GM12878 (cell line): Measurements from ENCODE around the gene SYF2. TPM values are rescaled to one million over a fixed set of nuclear protein-coding genes. Genes with fewer than 3 reads are reported as not detected.

ENCODE experiments used
- ATAC-seq: fragments of 200-7000 bp; cut with Tn5 transposase; 3 replicates; pipeline ENCODE4 v1.9.1; 2020; ENCODE audit warnings: mild to moderate bottlenecking, moderate library complexity
- BruUV-seq: library from RNA; stranded (reverse); fragments of 400-500 nt; replicated peaks from 2 replicates; lab custom pipeline; 2021; lab: Mats Ljungman, UMichigan
- CTCF ChIA-PET: fragments of 300-600 bp; sonication (Branson Sonifier 250); formaldehyde crosslinking; extraction: SDS; loops from one replicate; lab custom pipeline; 2021; ENCODE audit warnings: inconsistent platforms; lab: Yijun Ruan, JAX
- POLR2A ChIA-PET: fragments of 350-600 bp; formaldehyde crosslinking; extraction: SDS; loops from one replicate; lab custom pipeline; 2021; ENCODE audit warnings: inconsistent platforms; lab: Charles Lee
- RAD21 ChIA-PET: fragments of 300-600 bp; sonication (Branson Sonifier 250); formaldehyde crosslinking; loops from one replicate; lab custom pipeline; 2023; ENCODE audit warnings: antibody characterized with exemption; ENCODE audit not compliant: unreplicated experiment; lab: Charles Lee
- SMC1A ChIA-PET: fragments of 300-600 bp; sonication (Branson Sonifier 250); formaldehyde crosslinking; loops from one replicate; lab custom pipeline; 2023; ENCODE audit not compliant: unreplicated experiment, uncharacterized antibody; lab: Charles Lee
- DNase-seq: peaks from one replicate; pipeline ENCODE4 v3.0.0-alpha.2; 2011; ENCODE audit warnings: low read depth, low spot score
- FAIRE-seq: peaks from 3 replicates; lab custom pipeline; 2011; peaks lifted over from hg19 to GRCh38; lab: Jason Lieb, UNC
- H2AFZ ChIP-seq: 2 replicates; pipeline ENCODE4 v1.6.0; 2011; ENCODE audit warnings: low read depth, low read length, control low read depth; ENCODE audit not compliant: control insufficient read depth
- H3K27ac ChIP-seq: 2 replicates; pipeline ENCODE4 v1.5.1; 2011; ENCODE audit warnings: control low read depth; ENCODE audit not compliant: control insufficient read depth, insufficient read depth
- H3K27me3 ChIP-seq, 2 experiments: replicated peaks in 1 of 2; 2 replicates each; pipeline versions ENCODE4 v1.6.0 to v1.6.1; 2011; ENCODE audit warnings: low read length in 1 of 2; ENCODE audit not compliant: control insufficient read depth in 2 of 2, insufficient read depth in 2 of 2
- H3K36me3 ChIP-seq, 2 experiments: 2 replicates each; pipeline ENCODE4 v1.5.1; 2011; ENCODE audit warnings: low read length in 1 of 2; ENCODE audit not compliant: control insufficient read depth in 2 of 2, insufficient read depth in 2 of 2
- H3K4me1 ChIP-seq: 2 replicates; pipeline ENCODE4 v1.6.1; 2011; ENCODE audit warnings: mild to moderate bottlenecking, low read length, moderate library complexity, mixed read lengths; ENCODE audit not compliant: control insufficient read depth, insufficient read depth
- H3K4me2 ChIP-seq: 2 replicates; pipeline ENCODE4 v1.6.0; 2011; ENCODE audit warnings: control low read depth; ENCODE audit not compliant: control insufficient read depth, insufficient read depth
- H3K4me3 ChIP-seq: fragments of 200-600 bp; sonication (generic); 2 replicates; pipeline ENCODE4 v1.5.1; 2016
- H3K79me2 ChIP-seq: 2 replicates; pipeline ENCODE4 v1.6.0; 2011; ENCODE audit warnings: low read length; ENCODE audit not compliant: control insufficient read depth, insufficient read depth
- H3K9ac ChIP-seq: 2 replicates; pipeline ENCODE4 v1.8.0; 2011; ENCODE audit warnings: low read length, control low read depth, mixed read lengths; ENCODE audit not compliant: control insufficient read depth, insufficient read depth
- H3K9me3 ChIP-seq: replicated peaks from 3 replicates; pipeline ENCODE4 v1.5.1; 2011; ENCODE audit warnings: mild to moderate bottlenecking, low read length; ENCODE audit not compliant: control insufficient read depth, insufficient read depth
- H4K20me1 ChIP-seq: 2 replicates; pipeline ENCODE4 v1.6.0; 2011; ENCODE audit not compliant: control insufficient read depth, insufficient read depth
- CBX3 ChIP-seq: fragments of 200-600 bp; sonication (generic); IDR thresholded peaks from 2 replicates; pipeline ENCODE4 v1.6.1; 2016; ENCODE audit warnings: low read depth, borderline replicate concordance
- CEBPB ChIP-seq, 2 experiments: fragments of 150-350 bp in 1 of 2; IDR thresholded peaks; 2 replicates each; pipeline ENCODE4 v1.6.1; 2012 to 2014; ENCODE audit warnings: low read depth in 2 of 2, low read length in 2 of 2, borderline replicate concordance in 1 of 2, inconsistent platforms in 1 of 2
- FOXM1 ChIP-seq: IDR thresholded peaks from 2 replicates; pipeline ENCODE4 v1.6.1; 2012; ENCODE audit warnings: low read depth, mild to moderate bottlenecking, inconsistent platforms, low read length, moderate library complexity
- GABPA ChIP-seq: IDR thresholded peaks from 2 replicates; pipeline ENCODE4 v1.6.1; 2014; ENCODE audit warnings: antibody characterized with exemption, low read depth, mild to moderate bottlenecking, inconsistent platforms
- IKZF1 ChIP-seq: fragments of 450-650 bp; conservative IDR thresholded peaks from 2 replicates; pipeline ENCODE4 v1.6.1; 2017; ENCODE audit warnings: antibody characterized with exemption, mild to moderate bottlenecking
- IRF3 ChIP-seq: fragments of 450-650 bp; IDR thresholded peaks from 2 replicates; pipeline ENCODE4 v1.6.1; 2014; ENCODE audit warnings: mild to moderate bottlenecking
- KLF5 ChIP-seq: fragments of 450-650 bp; IDR thresholded peaks from 2 replicates; pipeline ENCODE4 v1.6.1; 2014; ENCODE audit warnings: mild to moderate bottlenecking; ENCODE audit not compliant: partially characterized antibody
- MTA3 ChIP-seq: IDR thresholded peaks from 2 replicates; pipeline ENCODE4 v1.6.1; 2012; ENCODE audit warnings: low read length, inconsistent platforms, borderline replicate concordance
- NFXL1 ChIP-seq: fragments of 450-650 bp; IDR thresholded peaks from 2 replicates; pipeline ENCODE4 v1.6.1; 2017; ENCODE audit warnings: antibody characterized with exemption, mild to moderate bottlenecking, borderline replicate concordance
- NRF1 ChIP-seq: conservative IDR thresholded peaks from 2 replicates; pipeline ENCODE4 v1.6.1; 2011; ENCODE audit warnings: mild to moderate bottlenecking, low read depth, low read length, improper control_type of control experiment
- PAX5 ChIP-seq: IDR thresholded peaks from 2 replicates; pipeline ENCODE4 v1.6.1; 2011; ENCODE audit warnings: low read depth, low read length, borderline replicate concordance
- POLR2AphosphoS5 ChIP-seq: IDR thresholded peaks from 2 replicates; pipeline ENCODE4 v1.6.1; 2011; ENCODE audit warnings: mild to moderate bottlenecking, low read length, inconsistent platforms
- PRDM15 ChIP-seq: fragments of 450-650 bp; formaldehyde crosslinking; IDR thresholded peaks from 2 replicates; pipeline ENCODE4 v1.4.0; 2020; ENCODE audit warnings: mild to moderate bottlenecking, moderate library complexity
- SPI1 ChIP-seq: IDR thresholded peaks from 2 replicates; pipeline ENCODE4 v1.6.1; 2011; ENCODE audit warnings: low read depth, mild to moderate bottlenecking, low read length, moderate library complexity, borderline replicate concordance; ENCODE audit not compliant: insufficient read depth
- YY1 ChIP-seq: IDR thresholded peaks from 2 replicates; pipeline ENCODE4 v1.6.1; 2011; ENCODE audit warnings: low read depth, mild to moderate bottlenecking, low read length
- ZBED1 ChIP-seq: IDR thresholded peaks from 2 replicates; pipeline ENCODE4 v1.6.1; 2016; ENCODE audit warnings: borderline replicate concordance
- WGBS: methylation state at CpG from one replicate; pipeline ENCODE4 v1.1.6; 2016; ENCODE audit warnings: low lambda C conversion rate; ENCODE audit not compliant: insufficient replicate concordance, insufficient coverage; ENCODE audit errors: missing lambda C conversion rate; 5-methylcytosine and 5-hydroxymethylcytosine counted together
- in situ Hi-C: fragments of 300-500 bp; cut with MboI; formaldehyde crosslinking; loops from 9 replicates; pipeline ENCODE4 v1.14.3; 2018; ENCODE audit warnings: mixed read lengths
- intact Hi-C: fragments of 100-400 bp; cut with micrococcal nuclease; formaldehyde crosslinking; loops from one replicate; pipeline ENCODE4 v1.14.2; 2022; ENCODE audit not compliant: unreplicated experiment
- polyA plus RNA-seq, 11 experiments: library from polyadenylated mRNA; depleted of rRNA in 4 of 11; unstranded in 6 of 11; stranded (reverse) in 5 of 11; fragments of >200 nt; fragmentation: Nextera tagmentation in 4 of 11; fragmentation: Illumina TruSeq in 1 of 11; extraction: Ambion mirVana in 4 of 11; extraction: Trizol in 1 of 11; gene quantifications; 1 replicate in 1 of 11; 2 replicates in 10 of 11; pipeline versions ENCODE4 v1.2.1 to v1.2.3, GENCODE V29; 2011 to 2016; ENCODE audit warnings: inconsistent platforms in 2 of 11, missing spikeins in 2 of 11, low read depth in 1 of 11
- total RNA-seq, 4 experiments: library from RNA; depleted of rRNA in 3 of 4; stranded (reverse); fragments of >200 nt in 3 of 4; fragmentation: Illumina TruSeq in 1 of 4; extraction: Trizol in 1 of 4; gene quantifications; 2 replicates each; pipeline versions ENCODE4 v1.2.1 to v1.2.3, GENCODE V29; 2013 to 2021
- TF ChIP-seq, protein P1 (sequence below): IDR thresholded peaks from 2 replicates; pipeline ENCODE4 v1.6.1; 2012; ENCODE audit warnings: low read depth, low read length, improper control_type of control experiment

The SYF2 gene
- total and polyA plus RNA-seq, 10 of the 15 experiments (the other 5 are each of a cell fraction or from before 2014, with no cell fraction given), result 20.3 to 70.5 (median 35.3) TPM

DNA sequence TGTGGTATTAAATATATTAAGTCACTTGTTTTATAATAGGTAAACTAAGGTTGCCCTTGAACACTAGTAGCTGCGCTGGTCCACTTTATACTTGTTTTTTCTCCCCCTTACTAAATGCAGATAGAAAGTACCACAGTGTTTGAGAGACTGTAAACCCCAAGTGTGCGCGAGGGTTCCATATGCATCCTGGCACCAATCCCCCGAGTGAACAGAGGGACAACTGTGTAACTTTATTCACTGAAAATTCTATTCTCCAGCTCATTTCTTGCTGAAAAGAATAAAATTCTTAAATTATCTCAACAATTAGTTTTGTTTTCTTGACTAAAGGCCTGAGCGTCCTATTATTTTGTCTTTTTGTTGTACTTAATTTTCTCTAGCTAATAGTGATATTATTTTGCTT lies 13.1 kb upstream of the SYF2 start (continued):
- TF ChIP-seq PRDM15 (CRISPR knock-in tag), result no peak
- TF ChIP-seq YY1, result no peak
- no peak for TF ChIP-seq IKZF1

DNA sequence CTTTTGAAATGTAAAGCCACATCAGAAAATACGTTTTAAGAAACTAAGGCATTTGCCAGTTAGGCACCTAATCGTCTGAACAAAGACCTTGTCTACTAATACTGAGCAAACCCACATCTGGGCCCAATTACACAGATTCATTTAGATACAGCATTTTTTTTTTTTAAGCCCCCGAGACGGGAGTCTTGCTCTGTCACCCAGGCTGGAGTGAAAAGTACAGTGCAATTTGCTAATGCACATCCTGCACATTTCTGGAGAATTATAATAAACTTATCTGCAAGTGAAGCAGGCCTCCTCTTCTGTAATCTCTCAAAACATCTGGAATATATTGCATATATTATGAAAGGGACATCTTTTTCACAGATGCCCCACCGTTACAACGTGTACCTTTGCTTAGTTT lies 11.6 kb upstream of the SYF2 start:
- RAD21 ChIA-PET, result no interaction called here
- no TSS peak for BruUV-seq
- H3K9me3 ChIP-seq, result no peaks in the 10 kb centered on the region
- in situ Hi-C loops (loop anchor here (25.0 kb wide), 1 partner anchor 1457 kb away; the partner anchor contains the start of genes LYPLA2 and PITHD1), intact Hi-C loops (loop anchor here (10.0 kb wide), 1 partner anchor 561 kb away; the partner anchor contains the start of gene SELENON)
- H3K27me3 ChIP-seq, result no peaks in the 10 kb centered on the region
- no peak for DNase-seq
- CTCF ChIA-PET, result interaction anchor here (1.1 to 3.3 kb wide), 2 partner anchors 11 to 145 kb away, joined by 3 to 10 read pairs; partner anchors contain the start of gene SYF2
- no peak for FAIRE-seq
- peaks cover 3% of the 10 kb centered on the region for H4K20me1 ChIP-seq
- under 1% methylated on average over 6 of the region's 6 CpGs for WGBS
- H3K4me1 ChIP-seq, result peaks cover 18% of the 10 kb centered on the region
- peaks cover 46% of the 10 kb centered on the region for H3K79me2 ChIP-seq
- peak overlapping the region; percentile 40 for H3K4me2 ChIP-seq
- no peak for TF ChIP-seq CBX3
- TF ChIP-seq FOXM1, result no peak
- no peak for TF ChIP-seq MTA3
- no peak; the same call in 1 of the 2 replicates for TF ChIP-seq POLR2AphosphoS5
- TF ChIP-seq, protein P1, sequence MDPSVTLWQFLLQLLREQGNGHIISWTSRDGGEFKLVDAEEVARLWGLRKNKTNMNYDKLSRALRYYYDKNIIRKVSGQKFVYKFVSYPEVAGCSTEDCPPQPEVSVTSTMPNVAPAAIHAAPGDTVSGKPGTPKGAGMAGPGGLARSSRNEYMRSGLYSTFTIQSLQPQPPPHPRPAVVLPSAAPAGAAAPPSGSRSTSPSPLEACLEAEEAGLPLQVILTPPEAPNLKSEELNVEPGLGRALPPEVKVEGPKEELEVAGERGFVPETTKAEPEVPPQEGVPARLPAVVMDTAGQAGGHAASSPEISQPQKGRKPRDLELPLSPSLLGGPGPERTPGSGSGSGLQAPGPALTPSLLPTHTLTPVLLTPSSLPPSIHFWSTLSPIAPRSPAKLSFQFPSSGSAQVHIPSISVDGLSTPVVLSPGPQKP, result no peak
- TF ChIP-seq SPI1, result no peak
- TF ChIP-seq NRF1, result no peak
- TF ChIP-seq IRF3, result no peak
- TF ChIP-seq NFXL1, result no peak
- no peak for TF ChIP-seq KLF5
- TF ChIP-seq ZBED1, result no peak
- no peak for TF ChIP-seq PAX5
- TF ChIP-seq GABPA, result no peak
- no peak for TF ChIP-seq CEBPB (IDR thresholded peaks at IDR 0.05; ENCODE audit: borderline replicate concordance in 1 of 2, low read depth in 2 of 2, low read length in 2 of 2)
- no peak overlapping the region for H2AFZ ChIP-seq
- H3K9ac ChIP-seq, result no peak overlapping the region
- SMC1A ChIA-PET, result interaction anchor here (1.0 to 1.6 kb wide), 3 partner anchors 11 to 14 kb away, joined by 3 to 6 read pairs (median 4); partner anchors contain the start of gene SYF2
- POLR2A ChIA-PET, result no interaction called here
- H3K4me3 ChIP-seq, result peak overlapping the region; percentile 39; the same call in 1 of the 2 replicates
- peaks cover 0 to 29% of the 10 kb centered on the region in 2 experiments; a peak in 3 of 4 replicates for H3K36me3 ChIP-seq
- ATAC-seq, result no peak
- H3K27ac ChIP-seq, result no peak overlapping the region
